ENCODE data around the gene KCNJ8.

- TF ChIP-seq EZH2 (IDR thresholded peaks at IDR 0.05; ENCODE audit: low read length, unreplicated experiment): no peak
- TF ChIP-seq, protein P1, sequence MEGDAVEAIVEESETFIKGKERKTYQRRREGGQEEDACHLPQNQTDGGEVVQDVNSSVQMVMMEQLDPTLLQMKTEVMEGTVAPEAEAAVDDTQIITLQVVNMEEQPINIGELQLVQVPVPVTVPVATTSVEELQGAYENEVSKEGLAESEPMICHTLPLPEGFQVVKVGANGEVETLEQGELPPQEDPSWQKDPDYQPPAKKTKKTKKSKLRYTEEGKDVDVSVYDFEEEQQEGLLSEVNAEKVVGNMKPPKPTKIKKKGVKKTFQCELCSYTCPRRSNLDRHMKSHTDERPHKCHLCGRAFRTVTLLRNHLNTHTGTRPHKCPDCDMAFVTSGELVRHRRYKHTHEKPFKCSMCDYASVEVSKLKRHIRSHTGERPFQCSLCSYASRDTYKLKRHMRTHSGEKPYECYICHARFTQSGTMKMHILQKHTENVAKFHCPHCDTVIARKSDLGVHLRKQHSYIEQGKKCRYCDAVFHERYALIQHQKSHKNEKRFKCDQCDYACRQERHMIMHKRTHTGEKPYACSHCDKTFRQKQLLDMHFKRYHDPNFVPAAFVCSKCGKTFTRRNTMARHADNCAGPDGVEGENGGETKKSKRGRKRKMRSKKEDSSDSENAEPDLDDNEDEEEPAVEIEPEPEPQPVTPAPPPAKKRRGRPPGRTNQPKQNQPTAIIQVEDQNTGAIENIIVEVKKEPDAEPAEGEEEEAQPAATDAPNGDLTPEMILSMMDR (conservative IDR thresholded peaks at IDR 0.05; ENCODE audit: low read depth, low read length): no peak
- TF ChIP-seq EZH2phosphoT487 (IDR thresholded peaks at IDR 0.05; ENCODE audit: borderline replicate concordance, low read length): no peak
Measured at GRCh38 chr12:21764950-21765349, 9.6 kb downstream of the KCNJ8 start.

All from PC-3 (cell line).